Lung microvascular endothelial cell (primary cell): ENCODE data around the gene SH3GL2. TPM values are rescaled to one million over a fixed set of nuclear protein-coding genes. Genes with fewer than 3 reads are reported as not detected.
A peak's percentile ranks its signal among the peaks of the same experiment; 100 is the strongest.

Experiments
- DNase-seq, 2 donors: peaks; one replicate each; pipeline versions ENCODE4 v3.0.0 to v3.0.0-alpha.2; 2010; ENCODE audit warnings: low read depth in 2 of 2
- total RNA-seq: library from RNA; depleted of rRNA; stranded (reverse); fragments of >200 nt; gene quantifications from 2 replicates; pipeline ENCODE4 v1.2.1, GENCODE V29; 2014

SH3GL2 gene
- total RNA-seq, 1 donor from 2014 or later: not detected

GRCh38 chr9:17810317-17810716, 231.5 kb downstream of the SH3GL2 start:
- DNase-seq: no peak

- peak; percentile 67 to 78 for DNase-seq
Measured at GRCh38 chr9:17810728-17811571, 232.1 kb downstream of the SH3GL2 start.

- DNase-seq: no peak
Measured at GRCh38 chr9:17813798-17814197, 234.9 kb downstream of the SH3GL2 start.

- DNase-seq: no peak
Measured at GRCh38 chr9:17816431-17817027, 237.7 kb downstream of the SH3GL2 start.

- no peak for DNase-seq
Measured at GRCh38 chr9:17824191-17824590, 245.3 kb downstream of the SH3GL2 start.

- no peak for DNase-seq
Measured at GRCh38 chr9:17824616-17825264, 245.9 kb downstream of the SH3GL2 start.

- no peak for DNase-seq
Measured at GRCh38 chr9:17825265-17825659, 246.4 kb downstream of the SH3GL2 start.

- no peak for DNase-seq
Measured at GRCh38 chr9:17829064-17829463, 250.2 kb downstream of the SH3GL2 start.

- no peak for DNase-seq
Measured at GRCh38 chr9:17829812-17830385, 251.0 kb downstream of the SH3GL2 start.

GRCh38 chr9:17832812-17833211, 253.9 kb downstream of the SH3GL2 start:
- no peak for DNase-seq

GRCh38 chr9:17833846-17834245, 255.0 kb downstream of the SH3GL2 start:
- no peak for DNase-seq

GRCh38 chr9:17837965-17838364, 259.1 kb downstream of the SH3GL2 start:
- no peak for DNase-seq

- no peak for DNase-seq
Measured at GRCh38 chr9:17839776-17840175, 260.9 kb downstream of the SH3GL2 start.

- DNase-seq: no peak
Measured at GRCh38 chr9:17843236-17843635, 264.4 kb downstream of the SH3GL2 start.
